ENCODE measurements around the gene LHX1.

LHX1 gene
- total RNA-seq, result 0 to 0.21 (median 0.04) reads per million in 18 experiments

DNA sequence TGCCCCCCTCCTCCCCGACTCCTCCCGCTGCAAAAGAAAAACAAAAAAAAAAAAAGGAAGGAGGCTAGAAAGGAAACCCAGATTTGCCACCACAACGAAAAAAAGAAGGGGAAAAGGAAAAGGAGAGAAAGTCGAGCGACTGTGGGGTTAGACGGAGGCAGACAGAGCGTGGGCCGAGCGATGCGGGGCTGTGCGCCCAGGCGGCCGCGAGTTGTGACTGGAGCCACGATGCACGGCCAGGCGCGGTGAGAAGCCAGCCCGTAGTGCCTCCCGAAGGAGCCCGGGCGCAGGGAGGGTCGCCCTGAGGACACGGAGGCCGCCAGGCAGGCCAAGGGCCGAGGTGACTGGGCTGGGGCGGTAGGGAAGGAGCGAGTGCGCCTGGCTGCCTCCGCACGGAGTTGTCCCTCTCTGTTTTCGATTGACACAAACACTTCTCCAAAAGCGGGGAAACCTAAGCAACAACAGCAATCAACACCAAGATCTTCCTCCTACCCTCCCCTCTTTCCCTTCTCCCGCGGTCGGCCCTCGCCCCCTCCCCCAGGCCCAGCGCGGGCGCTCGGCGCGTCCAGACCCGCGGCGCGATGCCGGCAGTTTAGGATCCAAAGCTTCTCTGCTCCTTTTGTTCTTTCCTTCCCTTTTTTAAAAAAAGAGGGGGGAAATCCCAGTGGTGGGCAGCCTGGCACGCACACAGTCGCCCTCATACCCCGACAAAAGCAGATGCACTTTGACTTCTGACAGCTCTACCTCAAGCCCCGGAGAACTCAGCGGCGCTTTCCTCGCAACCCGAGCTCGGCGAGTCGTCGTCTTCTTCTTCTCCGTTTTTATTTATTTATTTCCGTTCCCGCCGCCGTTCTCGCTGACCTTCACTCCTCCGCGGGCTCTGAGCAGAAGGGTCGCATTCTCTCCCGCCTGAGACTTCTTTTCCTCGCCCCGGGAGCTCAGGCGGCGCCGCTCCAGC lies at the start of gene LHX1:
Gene LHX1, plus strand, starts transcription at position 475 of the 958 bp plus-strand sequence. CDS start 723 bp downstream, outside the sequence.
- DNase-seq, result peak in 1 of 2 donors; percentile 28

GRCh38 chr17:36888236-36888951 lies 48.9 kb upstream of the LHX1 start:
- DNase-seq, result no peak

- no peak for DNase-seq
Observed at GRCh38 chr17:36889770-36890349, 47.4 kb upstream of the LHX1 start.

DNA sequence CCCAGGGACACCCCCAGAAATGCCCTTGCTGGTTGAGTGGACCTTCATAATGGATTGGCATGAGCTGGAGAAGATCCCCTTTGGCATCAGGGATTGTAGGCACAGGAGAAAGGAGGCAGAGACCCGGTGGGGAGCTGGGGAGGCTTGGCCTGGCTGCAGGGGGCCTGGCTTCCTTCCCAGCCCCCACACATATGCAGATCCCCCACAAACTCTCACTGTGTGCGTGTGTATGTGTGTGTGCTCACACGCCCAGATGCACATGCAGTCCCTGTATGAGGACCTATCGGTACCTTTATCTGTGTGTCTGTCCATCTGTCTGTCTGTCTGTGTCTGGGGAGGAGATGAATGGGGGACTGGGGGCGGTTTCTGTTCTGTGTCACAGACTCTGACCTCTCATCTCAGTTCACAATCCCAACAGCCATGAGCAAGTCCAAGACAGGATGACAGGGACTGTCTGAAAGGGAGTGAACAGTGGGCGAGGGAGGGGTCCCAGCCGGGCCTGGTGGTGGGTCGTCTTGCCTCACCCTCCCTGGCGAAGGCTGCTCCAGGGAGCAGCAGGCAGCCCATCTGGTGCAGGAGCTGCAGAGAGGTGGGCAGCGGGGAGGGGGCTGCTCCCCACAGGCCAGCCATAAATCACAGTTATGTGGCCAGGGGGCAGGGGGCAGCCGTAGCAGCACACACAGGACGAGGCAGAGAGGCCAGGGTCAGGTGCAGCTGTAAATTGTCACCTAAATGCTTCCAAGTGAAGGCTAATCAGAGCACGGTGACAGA lies 46.7 kb upstream of the LHX1 start:
- DNase-seq, result no peak

- DNase-seq, result no peak
Observed at GRCh38 chr17:36892112-36892838, 45.0 kb upstream of the LHX1 start.

- no peak for DNase-seq
Observed at GRCh38 chr17:36894177-36894576, 43.1 kb upstream of the LHX1 start.

GRCh38 chr17:36894925-36895324 lies 42.4 kb upstream of the LHX1 start:
- no peak for DNase-seq

DNA sequence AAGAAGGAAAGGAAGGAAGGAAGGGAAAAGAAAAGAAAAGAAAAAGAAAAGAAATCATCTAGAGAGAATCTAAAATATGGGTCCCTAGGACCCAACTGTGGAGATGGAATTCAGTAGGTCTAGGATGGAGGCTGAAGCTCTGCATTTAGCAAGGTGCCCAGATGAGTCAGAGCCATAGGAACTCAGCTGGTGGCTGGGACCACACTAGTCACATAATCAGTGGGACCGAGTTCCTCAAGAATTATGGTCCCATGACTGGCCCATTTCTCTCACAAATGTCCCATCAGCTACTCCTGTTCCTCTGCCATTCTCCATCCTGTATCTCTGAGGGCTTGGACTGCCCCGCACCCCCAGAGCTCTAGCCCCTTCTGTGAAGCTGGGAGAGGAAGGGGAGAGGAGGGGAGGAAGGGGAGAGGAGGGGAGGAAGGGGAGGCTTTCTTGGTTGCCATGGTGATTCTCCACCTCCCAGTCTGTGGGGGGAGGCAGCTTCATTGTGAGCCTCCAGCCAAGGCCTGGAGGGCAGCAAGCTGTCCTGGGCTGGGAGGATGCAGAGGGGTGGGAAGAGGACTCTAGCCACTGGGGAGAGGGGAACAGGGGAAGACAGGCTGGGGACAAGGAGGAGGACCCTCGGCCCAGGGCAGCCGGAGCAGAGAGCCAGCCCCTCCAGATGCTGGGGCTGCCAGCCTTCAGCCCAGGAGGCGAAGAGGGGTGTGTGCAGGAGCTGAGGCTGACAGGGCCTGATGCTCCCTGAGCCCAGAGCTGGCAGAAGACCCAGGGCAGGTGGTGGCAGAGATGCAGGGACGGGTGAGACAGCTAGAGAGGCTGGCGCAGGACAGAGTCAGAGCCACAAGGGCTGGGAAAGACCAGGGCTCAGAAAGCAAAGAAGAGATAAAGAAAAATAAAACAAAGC lies 37.8 kb upstream of the LHX1 start:
- DNase-seq, result peak in 1 of 2 donors; percentile 3

DNA sequence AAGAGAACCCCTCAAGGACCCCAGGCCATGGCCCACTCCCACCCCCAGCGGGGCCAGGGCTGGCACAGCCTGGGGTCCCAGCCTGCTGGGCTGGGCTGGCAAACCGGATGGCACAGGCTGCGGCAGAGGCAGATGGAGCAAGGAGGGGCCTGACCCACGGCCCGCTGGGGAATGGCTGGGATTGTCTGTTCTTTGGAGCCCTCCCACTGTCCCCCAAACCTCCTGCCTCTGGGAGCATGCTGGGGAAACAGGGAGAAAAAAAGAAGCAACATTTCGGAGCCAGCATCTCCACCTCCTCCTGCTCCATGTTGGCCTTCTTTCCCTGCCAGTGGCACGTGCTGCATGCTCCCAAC lies 37.1 kb upstream of the LHX1 start:
- DNase-seq, result no peak

- DNase-seq, result no peak
Observed at GRCh38 chr17:36901506-36901905, 35.8 kb upstream of the LHX1 start.

DNA sequence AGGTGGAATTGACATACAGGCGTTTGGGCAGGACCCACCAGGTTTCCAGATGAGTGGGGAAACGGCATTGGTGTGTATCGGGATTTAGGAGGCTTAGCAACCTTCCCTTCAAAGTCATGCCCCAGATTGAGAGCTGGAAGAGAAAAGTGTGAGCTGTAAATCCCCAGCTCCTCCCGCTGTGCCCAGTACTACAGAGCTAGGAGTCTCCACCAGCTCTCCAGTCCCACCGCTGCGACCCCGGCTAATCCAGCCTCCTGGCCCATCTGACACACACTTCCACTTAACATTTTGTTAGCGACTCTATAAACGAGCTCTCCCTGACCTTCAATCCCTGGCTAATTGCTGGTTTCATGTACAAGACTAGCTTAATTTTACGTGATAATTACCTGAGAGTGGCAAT lies 29.9 kb upstream of the LHX1 start:
- no peak for DNase-seq

DNA sequence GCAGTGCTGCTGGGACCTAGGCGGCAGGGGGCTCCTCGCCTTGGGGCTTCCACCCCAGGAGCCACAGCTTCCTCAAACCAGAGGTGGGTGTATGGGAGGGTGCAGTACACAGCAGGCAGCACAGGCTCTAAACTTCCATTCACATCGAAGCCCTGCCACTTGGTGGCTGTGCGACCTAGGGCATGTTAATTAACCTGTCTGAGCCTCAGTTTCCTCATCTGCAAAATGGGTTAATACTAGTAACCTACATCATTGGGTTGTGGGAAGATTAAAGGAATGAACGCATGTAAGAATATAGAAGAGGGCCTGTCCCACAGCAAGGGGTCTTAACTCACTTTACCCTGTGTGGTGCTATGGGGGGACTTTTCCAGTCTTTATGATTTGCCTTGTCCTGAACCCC lies 26.8 kb upstream of the LHX1 start:
- DNase-seq, result no peak

DNA sequence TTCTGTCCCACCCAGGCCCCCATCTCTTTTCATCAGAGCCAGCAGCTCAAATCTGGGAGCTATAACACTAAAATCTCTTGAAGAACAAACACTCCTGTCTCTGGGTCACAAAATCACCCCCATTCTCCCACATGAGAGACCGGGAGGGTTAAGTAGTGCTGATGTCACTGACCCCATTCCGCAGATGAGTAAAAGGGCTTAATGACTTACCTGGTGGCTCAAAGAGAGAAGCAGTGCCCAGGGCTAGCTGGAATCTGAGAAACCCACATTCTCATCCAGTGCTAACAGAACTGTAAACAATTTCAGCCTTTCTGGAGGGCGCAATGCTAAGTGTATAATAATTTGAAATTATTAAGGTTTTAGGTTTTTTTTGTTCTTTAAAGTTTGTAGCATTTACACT lies 26.3 kb upstream of the LHX1 start:
- DNase-seq, result no peak

DNA sequence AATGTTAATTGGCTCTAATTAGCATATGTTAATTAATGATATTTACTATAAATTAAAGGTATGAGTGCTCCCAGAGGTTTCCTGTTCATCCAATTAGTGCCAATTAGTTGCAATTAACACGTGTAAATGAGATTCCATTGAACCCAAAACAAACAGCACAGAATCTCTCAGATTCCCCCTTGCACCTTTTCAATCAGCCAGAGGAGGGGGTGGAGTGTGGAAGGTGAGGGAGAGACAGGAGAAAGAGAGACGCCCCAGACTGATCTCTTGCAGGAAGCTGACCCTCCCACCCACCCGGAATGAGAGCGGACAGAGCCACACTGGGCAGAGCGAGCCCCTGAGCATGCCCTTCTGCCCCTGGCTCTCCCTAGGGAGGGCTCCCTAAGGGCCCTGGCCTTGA lies 24.1 kb upstream of the LHX1 start:
- no peak for DNase-seq

DNA sequence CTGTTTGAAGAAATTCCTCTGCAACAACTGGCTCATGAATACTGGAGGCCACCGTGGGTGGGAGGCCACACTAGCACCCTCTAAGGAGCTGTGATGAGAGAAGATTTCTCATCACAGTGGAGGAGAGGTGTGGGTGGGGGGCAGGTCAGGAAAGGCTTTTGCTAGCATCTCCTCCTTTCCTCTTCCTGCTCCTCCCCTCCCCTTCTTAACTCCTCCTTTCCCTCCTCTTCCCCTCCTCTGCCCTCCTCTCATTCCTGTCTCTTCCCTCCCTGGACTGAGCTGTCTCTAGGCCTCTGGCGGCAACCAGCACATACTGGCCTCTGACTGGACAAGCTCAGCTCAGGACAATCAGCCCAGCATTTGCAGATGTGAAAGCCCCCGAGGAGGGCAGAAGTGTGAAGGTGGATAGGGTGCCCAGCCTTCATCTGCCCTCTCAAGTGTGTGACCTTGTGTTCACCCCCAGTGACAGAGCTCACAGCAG lies 19.0 kb upstream of the LHX1 start:
- peak; percentile 11 to 64 for DNase-seq

- no peak for DNase-seq
Observed at GRCh38 chr17:36919407-36919968, 17.8 kb upstream of the LHX1 start.

GRCh38 chr17:36920032-36921005 lies 17.0 kb upstream of the LHX1 start:
- no peak for DNase-seq

GRCh38 chr17:36921095-36921851 lies 16.0 kb upstream of the LHX1 start:
- DNase-seq, result no peak
